AG09309 (cell line): ENCODE data around the gene DPYSL5.

Experiments
- DNase-seq: peaks from one replicate; pipeline ENCODE4 v3.0.0-alpha.2; 2010; ENCODE audit warnings: low read depth
- H3K4me3 ChIP-seq: 2 replicates; pipeline ENCODE4 v1.5.1; 2011; ENCODE audit warnings: mild to moderate bottlenecking, low read depth, low read length, moderate library complexity; ENCODE audit not compliant: control insufficient read depth
- CTCF ChIP-seq: IDR thresholded peaks from 2 replicates; pipeline ENCODE4 v1.5.1; 2011; ENCODE audit warnings: mild to moderate bottlenecking, low read depth, low read length, inconsistent platforms; ENCODE audit not compliant: insufficient read depth, control insufficient read depth; ENCODE audit errors: missing control alignments

DPYSL5 gene

DNA sequence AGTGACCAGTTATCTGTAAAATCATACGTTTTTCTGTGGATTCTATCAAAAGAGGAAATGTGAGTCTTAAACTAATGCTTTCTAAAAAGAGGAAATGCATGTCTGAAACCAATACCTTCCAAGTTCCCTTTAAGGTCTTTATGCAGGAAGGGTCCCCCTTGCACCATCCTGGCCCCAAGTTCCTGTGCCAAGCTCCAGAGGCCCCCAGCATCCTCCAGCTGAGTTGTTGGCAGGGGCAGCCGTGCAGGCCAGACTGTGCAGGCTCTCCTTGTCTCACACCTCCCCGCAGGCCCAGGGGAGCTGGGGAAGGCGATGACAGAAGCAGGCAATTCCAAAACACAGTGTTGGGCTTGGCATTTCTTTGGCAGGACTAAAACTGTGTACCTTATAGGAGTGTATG is 39.2 kb downstream of the DPYSL5 start:
- DNase-seq, result no peak
- no peak for TF ChIP-seq CTCF

GRCh38 chr2:26889796-26890195 is 41.9 kb downstream of the DPYSL5 start:
- no peak for DNase-seq
- no peak for TF ChIP-seq CTCF
- no peak overlapping the region for H3K4me3 ChIP-seq

More for the DNA sequence above, 39.2 kb downstream of the DPYSL5 start:
- no peak overlapping the region for H3K4me3 ChIP-seq

- TF ChIP-seq CTCF, result no peak
Measured at GRCh38 chr2:26890341-26891000, 42.5 kb downstream of the DPYSL5 start.

GRCh38 chr2:26892133-26892532 is 44.2 kb downstream of the DPYSL5 start:
- no peak overlapping the region for H3K4me3 ChIP-seq
- TF ChIP-seq CTCF, result no peak
- DNase-seq, result no peak

More at GRCh38 chr2:26890341-26891000, 42.5 kb downstream of the DPYSL5 start:
- no peak overlapping the region for H3K4me3 ChIP-seq
- DNase-seq, result no peak

DNA sequence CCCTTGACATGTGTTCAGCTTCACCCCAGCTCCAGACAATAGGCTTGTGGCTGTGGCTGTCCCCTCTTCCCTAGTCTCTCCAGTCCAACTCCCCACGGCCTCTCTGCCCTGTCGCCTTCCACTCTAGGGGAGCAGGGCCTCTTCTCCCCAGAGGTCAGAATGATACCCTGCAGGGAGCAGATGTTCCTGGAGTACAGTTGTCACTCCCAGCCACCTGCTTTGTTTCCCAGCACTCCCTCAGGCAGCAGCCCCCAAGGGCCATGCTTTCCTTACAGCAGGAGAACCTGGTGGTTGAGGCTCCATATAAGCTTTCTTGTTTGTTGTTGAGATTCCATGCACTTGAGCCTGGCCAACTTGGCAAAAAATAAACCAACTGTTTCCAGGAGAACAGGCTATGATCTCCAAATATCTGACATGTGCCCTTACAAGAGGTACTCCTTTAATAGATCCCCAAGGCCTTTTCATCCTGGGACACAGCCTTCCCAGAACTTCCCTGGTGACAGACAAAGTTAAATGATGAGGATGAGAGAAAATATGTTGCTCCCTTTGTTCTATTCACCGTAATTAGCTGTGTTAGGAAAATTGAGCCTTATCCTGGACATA is 45.1 kb downstream of the DPYSL5 start:
- H3K4me3 ChIP-seq, result no peak overlapping the region
- DNase-seq, result no peak
- TF ChIP-seq CTCF, result no peak

GRCh38 chr2:26894136-26894535 is 46.2 kb downstream of the DPYSL5 start:
- TF ChIP-seq CTCF, result no peak
- H3K4me3 ChIP-seq, result no peak overlapping the region
- no peak for DNase-seq
